Measurements from ENCODE around the gene XPA.
"Not testable (repeated sequence)": the region's sequence is repeated elsewhere in the genome, so short reads cannot be mapped to it uniquely, and the experiment has no call there.

The XPA gene
- total RNA-seq, result 19.8 to 33.9 (median 25.1) reads per million in 3 experiments

DNA sequence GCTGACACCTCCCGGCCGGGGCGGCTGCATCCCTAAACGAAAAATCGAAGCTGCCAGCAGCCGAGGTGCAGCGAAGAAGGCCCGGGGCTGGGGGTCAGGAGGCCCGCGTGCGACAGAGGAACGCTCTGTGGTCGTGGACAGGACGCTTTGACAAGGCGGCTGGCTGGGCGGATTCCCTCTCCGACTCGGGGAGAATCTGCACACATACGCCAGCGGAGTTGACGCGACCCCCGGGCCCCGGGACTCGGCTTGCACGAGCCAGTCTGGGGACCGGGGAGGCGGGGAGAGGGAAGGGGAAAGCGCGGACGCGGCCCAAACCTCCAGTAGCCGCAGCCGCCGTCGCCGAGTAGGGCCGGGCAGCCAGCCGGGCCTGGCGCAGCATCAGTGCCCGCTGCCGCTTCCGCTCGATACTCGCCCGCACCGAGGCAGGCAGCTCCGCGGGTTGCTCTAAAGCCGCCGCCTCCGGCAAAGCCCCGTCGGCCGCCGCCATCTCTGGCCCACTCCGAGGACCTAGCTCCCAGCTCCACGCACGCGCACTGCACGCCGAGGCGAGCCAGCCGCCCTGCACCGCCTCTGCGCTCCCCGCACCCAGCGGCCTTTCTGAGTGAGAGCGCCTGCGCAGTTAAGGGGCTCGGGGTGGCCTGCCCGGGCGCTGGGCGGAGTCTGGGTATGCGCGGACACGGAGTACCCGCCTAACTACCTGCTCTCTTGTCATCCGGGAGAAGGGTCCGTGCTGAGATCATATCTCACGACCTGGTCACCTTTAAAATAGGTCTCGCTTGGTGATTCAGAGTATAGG lies at the start of gene XPA:
Gene XPA (minus strand): TSS at position 538 of the 799 bp plus-strand sequence. CDS start 48 bp downstream, at position 490.
- DNase-seq, result peak; percentile 97

DNA sequence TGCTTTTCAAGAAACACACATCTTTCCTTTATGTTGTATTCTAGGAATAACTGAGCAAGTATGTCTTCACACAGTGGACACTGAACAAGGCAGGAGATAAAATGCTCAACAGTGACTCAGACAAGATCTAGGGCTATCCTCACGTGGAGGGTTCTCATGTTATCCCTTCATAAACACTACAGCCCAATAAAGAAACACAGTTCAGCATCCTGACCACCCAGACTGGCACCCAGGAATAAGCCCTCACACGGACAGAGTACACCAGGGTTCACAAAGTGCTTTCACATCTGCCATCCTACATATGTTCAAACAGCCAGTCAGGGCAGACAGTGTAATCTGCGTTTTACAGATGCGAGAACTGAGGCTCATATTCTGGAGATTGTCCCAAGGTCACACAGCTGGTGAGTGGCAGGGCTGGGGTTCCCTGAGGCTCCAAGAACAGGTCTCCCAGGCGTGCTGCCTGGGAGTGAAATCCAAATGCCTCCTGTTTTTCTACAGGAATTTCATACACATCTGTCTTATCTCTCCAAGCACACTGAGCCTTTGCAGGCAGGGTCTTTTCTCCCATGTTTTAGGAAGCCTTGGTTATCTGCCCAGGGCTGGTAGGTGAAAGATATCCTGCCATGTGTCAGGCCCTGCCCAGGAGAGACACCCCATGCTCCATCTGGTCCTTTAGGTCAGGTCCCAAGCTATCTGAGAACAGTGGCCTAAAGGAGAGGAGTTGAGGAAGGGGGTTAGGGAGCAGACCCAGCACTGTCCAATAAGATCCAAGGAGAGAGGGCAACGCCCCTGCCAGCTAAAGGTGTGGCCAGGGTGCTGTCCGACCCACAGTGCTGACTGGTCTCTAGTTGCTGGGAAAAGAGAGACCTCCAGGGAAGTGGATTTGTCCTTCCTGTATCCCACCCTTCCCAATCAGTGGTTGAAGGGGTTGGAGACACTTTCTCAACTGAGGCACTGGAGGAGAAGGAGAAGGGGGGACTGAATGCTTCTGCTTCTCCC lies 47.9 kb upstream of the XPA start:
- no peak for DNase-seq

DNA sequence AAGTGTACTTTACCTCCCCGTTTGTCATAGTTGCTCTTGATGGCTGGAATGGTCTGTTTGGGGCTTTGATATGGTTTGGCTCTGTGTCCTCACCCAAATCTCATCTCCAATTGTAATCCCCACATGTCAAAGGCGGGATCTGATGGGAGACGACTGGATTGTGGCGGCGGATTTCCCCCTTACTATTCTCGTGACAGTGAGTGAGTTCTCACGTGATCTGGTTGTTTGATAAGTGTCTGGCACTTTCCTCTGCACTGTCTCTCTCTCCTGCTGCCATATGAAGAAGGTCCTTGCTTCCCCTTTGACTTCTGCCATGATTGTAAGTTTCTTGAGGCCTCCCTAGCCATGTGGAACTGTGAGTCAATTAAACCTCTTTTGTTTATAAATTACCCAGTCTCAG lies 46.9 kb upstream of the XPA start:
- DNase-seq, result not testable (repeated sequence)

DNA sequence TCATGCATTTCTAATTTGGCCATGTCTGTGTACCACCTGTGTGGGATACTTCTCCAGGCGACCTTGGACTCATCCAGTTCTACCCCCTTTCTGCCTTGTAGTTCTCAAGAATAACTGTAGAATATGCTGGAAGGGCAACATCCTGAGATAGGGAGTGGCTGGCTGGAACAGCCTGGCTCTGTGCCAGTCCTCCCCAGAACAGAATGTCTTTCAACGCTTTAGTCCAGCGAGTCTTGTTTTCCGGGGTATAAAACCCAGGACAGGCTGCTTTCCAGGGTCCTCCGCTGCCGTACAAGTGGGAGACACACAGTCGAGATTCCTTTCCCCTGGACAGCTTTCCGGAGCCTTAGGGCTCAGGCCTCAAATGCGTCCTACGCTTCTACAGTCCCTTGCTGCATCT lies 45.4 kb upstream of the XPA start:
- no peak for DNase-seq

DNA sequence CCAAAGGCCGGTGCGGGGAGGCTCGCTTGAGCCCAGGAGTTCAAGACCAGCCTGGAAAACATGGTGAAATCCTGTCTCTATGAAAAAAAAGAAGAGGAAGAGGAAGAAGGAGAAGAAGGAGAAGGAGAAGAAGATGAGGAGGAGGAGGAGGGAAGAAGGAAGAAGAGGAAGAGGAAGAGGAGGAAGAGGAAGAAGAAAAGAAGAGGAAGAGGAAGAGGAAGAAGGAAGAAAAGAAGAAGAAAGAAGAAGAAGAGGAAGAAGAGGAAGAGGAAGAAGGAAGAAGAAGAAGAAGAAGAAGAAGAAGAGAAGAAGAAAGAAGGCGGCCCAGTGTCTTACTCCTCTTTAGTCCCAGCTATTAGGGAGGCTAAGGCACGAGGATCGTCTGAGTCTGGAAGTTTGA lies 44.8 kb upstream of the XPA start:
- no peak for DNase-seq

DNA sequence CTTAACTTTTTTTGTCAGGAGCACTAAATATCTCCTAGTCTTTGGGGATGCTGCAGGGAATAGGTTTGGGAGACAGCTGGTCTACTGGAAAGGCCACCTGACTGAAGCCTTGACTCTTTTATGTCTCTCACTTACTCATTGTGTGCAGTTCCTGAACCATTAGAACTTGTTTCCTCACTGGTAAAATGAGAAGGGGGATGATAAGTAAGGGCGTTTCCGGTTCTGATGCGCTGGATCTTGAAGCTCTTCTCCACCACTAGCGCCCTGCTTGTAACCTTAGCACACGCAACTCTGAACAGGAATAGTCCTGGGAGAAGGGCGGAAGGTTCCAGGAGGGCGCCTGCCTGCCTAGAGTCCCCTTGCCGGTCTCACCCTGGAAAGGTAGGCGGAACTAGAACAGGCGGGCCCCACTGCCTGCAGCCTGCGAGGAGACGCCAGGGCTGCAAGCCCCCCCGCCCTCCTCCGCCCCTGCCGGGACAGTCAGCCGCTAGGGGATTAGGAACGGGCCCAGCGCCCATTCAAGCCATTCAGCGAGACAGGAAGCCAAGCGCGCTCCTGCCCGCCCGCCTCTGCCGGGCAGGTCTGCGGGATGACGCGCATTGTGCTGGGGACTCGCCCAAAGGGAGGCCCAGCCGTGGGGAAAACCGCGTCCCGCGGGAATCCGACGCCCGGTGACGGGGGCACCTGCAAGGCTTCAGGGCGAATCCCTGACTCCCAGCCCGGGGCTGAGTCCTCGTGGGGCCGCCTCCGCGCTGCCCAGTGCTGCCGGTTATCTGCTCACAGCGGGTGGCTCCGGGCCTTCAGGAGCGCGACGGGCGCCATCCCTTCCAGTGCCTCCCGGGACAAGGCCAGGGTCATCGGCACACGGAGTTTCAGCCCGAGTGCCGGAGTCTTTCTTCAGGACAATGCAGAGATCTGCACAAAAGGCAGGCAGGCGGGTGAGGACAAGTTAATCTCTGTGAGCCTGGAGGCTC lies 44.0 kb upstream of the XPA start:
- peak; percentile 6 for DNase-seq

DNA sequence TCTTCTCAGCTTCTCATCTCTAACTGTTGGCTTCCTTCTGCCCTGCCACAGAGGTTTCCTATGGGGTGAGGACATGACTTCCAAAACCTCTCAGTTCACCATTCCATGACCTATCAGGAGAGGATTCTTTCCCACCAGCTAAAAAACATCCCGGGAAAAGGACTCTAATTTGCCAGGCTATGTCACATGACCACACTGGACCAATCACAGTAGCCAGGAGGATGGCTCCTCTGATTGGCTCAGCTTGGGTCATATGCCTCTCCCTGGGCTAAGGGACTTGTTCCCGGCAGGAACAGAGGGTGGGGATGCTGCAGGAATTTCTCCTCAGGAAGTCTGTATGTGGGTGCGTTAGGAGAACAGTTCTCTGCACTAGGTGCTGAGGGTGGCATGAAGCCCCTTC lies 40.3 kb upstream of the XPA start:
- DNase-seq, result no peak

DNA sequence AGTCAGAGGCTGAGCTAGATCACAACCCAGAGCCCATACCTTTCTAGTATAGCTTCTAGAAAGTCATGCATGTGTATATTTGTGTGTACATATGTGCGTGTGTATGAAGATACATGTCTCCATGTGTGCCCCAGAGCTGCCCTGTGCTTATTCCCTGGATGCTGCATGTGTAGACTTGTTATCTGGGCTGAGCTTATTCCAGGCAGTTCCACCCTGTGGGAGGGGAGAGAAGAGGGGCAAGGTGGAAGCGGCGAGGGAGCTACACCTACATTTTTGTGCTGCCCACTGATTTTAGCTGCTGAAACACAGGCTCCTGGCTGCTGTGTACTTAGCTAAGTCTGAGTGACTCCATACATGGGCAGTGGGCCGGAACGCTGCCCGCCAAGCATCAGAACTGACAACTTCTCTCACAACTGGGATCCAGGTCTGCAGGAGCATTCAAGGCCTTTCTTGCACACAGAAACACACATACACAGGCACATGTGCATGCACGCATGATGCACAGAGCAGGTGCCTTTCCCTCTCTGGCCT lies 38.0 kb upstream of the XPA start:
- DNase-seq, result no peak

DNA sequence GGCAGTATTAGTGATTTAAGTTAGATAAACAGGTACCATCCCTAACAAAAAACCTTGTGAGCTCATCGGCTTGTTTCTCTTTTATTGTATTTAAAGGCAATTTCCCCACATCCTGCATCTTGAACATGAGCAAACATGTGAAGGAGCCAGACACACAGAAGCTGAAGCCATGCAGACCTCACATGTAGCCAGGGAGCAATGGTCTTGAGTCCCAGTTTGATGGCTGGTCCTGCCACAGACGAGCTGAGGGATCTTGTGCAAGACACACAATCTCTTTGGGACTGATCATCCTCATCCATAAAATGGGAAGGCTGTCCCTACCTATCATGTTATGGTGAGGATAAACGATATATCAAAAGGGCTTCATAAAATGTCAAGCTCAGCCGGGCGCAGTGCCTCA lies 29.6 kb upstream of the XPA start:
- DNase-seq, result no peak

DNA sequence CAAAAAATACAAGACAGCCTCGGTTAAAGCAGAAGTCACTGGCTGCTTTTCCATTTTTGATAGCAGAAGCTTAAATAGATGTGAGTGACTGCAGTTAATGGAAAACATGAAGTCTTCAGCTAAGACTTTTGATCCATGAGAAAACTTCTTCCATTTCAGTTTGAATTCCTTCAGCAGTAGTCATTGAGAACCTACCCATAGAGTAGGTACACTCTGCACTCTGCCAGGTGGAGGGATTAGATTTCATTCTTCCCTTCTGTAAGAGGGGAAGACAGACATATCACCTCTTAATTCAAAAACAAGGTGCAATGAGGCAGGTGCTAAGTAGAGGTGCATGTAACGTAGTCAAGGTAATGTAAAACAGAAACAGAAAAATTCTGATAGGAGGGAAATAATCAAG lies 26.7 kb upstream of the XPA start:
- DNase-seq, result no peak

DNA sequence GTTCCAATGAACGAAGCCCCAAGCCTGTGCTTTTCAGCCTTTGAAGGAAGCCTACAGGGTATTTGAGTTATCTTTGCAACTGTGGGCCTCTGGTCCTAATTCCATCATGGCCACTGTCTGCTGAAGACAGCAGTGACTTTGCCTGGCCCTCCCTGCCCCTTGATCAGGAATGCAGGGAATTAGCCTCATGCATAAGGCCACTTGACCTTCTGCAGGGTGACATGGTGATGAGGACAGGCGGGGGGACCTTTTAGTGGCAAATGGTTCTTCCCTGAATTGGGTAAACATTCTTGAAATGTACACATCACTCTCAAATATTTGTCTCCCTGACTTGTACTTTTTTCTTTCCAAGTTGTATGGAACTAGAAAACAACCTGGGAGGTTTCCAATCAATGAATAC lies 25.2 kb upstream of the XPA start:
- DNase-seq, result no peak

DNA sequence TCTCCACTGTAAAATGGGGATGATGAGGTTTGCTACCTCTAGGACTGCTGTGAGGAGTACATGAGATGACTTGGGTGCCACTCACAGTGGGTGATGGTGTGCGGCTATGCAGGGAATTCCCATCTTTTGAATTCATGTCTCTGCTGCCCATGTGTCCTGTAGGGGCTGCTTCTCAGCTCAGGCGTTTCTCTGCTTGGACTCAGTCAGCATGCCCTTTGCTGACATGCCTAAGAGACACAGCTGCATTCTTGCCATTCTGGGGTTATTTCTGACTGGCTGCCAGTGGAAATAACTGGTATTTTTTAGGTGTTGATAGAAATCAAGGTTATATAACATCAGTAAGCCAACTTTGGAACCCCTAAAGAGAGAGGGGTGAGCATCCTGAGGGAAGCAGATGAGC lies 24.3 kb upstream of the XPA start:
- DNase-seq, result no peak

DNA sequence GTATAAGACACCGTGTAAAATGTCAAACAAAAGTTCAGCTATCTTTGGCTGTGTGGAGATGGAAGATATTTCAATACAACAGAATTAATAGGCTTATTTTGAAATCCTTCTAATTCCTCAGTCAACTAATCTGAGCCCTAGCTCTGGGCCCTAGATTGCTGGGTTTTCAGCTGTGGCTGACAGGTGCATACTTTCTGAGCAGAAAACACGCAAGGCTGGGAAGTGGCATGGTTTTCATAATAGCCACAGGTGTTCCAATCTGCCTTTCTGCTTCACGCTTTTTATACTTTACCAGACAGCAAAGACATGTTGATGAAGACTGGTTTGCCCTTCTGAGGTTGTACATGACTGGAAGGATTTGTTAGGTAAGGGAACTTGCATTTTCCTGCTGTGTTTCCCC lies 20.7 kb upstream of the XPA start:
- no peak for DNase-seq

DNA sequence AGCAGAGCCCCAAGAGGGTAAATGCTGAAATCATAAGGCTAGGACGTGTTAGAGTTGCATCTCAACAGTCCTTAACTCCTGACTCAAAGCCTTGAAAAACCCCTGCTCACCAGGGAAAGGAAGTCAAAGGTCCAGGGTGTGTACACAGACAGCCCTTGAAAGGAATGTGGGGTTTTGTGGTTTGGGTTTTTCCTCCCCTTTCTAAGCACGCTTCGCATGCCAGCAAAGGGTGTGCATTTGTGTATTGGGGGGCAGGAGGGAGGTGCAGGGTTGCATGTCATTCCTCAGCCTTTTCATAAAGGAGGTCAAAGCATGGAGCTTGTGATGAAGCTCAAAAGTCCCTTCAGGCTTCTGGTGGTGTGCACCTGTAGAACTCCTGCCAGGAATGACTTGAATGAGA lies 17.3 kb upstream of the XPA start:
- DNase-seq, result peak; percentile 11

DNA sequence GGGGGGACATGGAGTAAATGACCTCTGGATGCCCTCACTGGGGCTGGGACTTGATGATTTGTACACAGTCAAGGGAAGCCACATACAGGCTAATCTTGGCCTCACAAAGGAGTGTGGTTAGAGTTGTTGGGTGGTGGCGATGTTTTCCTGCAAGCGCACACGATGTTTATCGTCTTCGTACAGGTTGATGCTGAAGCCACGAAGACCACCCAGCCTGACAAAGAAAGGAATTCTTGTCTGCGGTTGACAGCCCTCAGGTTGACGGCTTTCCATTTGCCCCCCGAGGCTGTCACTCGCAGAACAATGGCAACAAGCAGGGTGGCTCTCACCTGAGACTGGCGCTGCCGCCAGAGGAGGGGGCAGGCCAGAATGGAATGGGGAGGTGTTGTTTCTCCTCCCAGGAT lies 14.1 kb upstream of the XPA start:
- no peak for DNase-seq

DNA sequence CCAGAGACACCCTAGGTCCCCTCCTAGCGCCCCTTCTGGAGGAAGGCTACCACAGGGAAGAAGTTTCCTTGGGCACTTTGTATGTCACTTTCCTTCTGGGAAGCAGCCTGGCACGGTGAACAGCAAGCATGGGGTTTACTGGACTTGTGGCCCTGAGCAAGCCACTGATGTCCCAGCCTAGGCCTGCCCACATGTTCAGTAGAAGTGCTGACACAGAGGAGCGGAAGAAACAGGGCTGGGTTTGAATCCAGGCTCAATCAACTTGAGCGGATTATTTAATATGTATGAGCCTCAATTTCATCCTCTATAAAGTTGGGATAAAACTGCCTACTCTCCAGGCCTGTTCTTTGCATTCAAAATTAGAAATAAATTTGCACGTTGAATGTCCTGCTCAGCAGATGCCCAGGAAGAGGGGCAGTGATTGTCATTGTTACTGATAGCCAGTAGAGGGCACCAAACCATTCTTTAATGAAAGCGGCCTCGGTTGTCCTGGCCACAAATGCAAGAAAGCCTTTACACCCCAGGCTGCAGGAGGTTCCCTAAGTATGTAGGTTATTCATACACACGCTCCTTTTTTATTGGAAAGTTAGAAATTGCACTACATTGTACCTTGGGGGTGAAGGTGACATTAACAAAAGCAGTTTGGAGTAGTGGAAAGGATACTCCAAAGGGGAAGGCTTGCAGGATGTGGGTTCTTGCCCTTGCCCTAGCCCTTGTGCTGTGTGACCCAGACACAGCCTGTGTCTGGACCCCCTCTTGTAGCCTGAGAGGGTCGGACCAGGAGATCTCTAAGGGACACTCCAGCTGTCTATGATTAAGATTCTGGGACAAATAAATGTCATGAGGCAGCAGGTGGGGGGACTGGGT lies 13.4 kb upstream of the XPA start:
- DNase-seq, result peak; percentile 57

DNA sequence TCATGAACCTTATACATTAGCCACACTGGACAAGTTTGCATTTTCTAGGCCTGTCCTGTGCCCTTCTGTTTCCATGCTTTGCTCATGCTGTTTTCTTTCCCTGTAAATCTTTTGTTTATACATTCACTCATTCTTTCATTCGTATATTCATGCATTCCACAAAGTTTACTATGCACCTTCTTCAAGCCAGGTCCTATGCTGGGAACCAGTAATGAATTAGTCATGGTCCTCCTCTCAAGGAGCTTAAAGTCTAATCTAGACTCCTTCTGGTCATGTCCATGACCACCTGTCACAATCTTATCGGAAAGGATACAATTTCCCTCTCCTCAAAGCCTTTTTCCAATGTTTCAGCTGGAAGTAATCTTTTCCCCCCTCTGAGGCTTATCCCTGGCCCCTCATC lies 9.1 kb upstream of the XPA start:
- DNase-seq, result no peak

DNA sequence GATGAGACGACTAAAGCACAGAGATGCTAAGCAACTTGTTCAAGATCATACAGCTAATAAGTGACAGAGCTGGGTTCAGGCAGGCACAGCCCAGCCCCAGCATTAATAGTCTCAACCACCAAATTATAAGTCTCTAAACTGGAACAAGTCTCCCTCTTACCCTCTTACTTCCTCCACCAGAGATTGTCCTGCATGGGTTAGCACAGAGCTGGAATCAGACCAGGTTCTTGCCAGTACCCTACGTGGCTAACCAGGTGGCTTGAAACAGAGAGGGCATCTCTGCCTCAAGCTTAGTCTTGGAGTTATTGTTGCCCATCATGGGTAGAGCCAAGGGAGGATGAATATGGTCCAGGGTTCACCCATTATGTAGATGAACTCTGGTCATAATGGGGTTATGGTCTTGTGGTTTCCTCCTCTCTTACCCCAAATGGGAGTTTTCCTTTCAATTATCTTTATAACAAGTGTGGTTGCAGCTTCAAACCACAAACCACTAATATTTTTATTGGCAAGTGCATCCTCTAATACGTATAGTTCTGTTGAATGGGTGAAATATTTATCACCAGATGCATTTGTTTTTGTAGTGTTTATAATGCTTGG lies 8.3 kb upstream of the XPA start:
- peak; percentile 26 for DNase-seq

DNA sequence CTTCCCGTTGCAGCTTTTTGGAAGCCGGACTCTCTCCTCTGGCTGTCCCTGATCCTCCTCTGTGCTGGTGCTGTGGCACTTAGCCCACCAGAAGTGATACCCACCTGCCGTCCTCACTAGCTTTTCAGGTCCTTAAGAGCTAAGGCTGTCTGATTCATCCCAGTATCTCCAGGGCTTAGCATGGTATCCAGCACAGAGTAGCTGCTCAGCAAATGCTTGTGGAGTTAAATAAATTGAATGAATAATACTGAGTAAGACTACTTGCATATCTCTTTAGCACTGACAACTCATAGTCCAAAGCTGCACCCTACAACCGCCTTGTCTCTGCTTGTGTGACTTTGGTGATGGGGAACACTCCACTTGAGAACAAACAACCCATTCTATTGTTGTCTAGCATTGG lies 7.7 kb upstream of the XPA start:
- DNase-seq, result no peak

DNA sequence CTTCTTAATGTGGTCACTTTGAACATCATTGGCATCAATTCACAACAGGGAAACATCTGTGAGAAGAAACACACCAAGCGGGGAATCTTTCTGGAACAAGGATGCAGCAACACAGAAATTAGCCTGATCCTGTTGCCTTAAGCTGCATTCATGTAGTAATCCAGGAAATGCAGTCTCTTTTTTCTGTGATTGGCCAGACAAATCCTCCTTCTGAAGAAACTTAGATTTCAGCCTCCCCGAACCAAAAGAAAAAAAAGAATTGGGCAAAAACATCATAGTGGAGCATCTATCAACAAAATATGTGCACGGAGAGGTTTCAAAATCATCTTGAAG lies 7.2 kb upstream of the XPA start:
- DNase-seq, result no peak

All from central memory CD4-positive, alpha-beta T cell (primary cell).